Measurements from ENCODE around the gene KCNQ1.

The KCNQ1 gene

DNA sequence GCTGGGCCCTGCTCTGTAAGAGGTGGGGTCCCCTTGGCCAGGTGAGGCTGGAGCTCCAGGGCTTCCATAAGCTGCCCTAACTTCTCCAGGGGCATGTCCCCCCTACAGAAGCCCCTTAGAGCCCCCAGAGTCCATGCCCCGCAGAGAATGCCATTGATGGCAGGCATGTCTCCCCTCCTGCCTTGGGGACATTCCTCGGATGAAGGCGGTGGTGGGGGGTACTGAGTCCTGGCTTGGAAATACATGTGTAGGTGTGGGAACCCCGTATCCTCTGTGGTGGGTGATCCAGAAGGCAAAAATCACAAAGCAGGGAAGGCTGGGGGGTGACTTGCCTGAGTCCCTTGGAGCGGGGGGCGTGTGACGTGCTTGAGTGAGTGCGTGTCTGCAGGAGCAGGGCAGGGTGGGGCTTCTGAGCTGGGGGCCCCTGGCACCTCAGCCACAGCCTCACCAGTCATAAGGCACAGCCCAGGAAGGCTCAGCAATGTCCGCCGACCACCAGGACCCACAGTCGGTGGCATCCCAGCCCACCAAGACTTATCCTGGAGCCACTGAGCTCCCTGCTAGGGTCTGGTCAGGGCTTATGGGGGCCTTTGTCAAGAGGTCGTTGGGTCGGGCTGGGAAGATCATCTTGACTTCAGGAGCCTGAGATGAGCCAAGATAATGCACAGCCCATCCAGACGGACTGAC, 324.7 kb downstream of the KCNQ1 start:
- Mint-ChIP-seq H3K4me3 (no peak overlapping the region), H3K27me3 (no peaks in the 10 kb centered on the region), H3K36me3 (ENCODE audit: low read depth) (peaks cover 4% of the 10 kb centered on the region), H3K27ac (no peak overlapping the region), H3K9me3 (no peaks in the 10 kb centered on the region), H3K4me1 (ENCODE audit: low read depth) (peaks cover 4% of the 10 kb centered on the region)

DNA sequence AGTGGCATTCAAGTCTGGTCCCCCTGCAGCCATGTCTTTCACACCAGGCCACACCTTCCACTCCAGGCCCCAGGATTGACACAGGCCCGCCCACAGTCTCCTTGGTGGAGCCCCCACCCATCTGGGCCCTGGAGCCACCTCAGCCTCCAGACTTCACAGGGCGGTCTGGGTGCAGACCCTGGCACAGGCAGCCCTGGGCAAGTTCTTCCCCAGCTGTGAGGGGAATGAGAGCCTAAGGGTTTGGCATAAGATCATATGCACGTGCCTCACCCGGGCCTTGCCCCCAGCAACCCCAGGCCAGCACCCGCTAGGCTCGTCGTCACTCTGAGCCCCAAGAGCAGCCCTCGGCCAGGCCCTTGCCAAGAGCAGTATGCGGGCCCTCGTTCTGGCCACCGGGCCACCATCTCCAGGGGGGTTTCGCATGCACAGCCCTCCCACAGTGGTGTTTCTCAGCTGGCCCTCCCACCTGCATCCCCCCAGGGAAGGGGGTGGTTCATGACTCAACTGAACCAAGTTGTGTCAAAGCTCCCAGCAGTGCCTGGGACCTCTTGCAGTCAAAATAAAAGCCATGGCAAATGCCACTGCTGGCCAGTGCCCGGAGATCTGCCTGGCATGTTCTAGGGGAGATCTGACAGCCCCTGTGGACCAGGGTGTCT, 325.4 kb downstream of the KCNQ1 start:
- Mint-ChIP-seq H3K4me3 (no peak overlapping the region), H3K36me3 (ENCODE audit: low read depth) (peaks cover 4% of the 10 kb centered on the region), H3K4me1 (ENCODE audit: low read depth) (peaks cover 8% of the 10 kb centered on the region), H3K27ac (no peak overlapping the region), H3K9me3 (no peaks in the 10 kb centered on the region), H3K27me3 (no peaks in the 10 kb centered on the region)

DNA sequence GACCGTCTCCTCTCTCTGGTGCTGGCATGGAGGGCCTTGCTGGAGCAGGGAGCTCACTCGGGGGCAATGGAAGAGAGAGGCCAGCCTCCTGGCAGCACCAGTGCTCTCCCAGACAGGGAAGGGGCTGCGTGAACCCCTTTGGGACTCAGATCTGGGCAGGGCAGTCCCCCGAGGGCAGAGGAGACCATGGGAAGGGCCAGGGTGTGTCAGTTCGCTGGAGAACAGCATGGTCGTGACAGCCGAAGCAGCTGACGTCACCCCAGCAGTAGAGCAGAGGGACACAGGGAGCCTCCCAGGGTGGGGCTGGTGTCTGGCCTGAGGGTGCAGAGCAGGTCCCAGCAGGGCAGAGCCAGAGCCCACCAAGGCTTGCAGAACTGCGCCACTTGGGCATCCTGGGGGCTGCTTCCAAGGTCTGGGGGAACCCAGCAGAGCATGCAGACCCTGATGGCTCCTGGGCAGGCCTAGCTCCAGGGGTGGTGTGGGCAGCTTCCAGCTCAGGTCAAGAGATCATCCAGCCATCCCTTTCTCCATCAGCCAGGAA, 326.0 kb downstream of the KCNQ1 start:
- no peak overlapping the region for H3K27ac Mint-ChIP-seq
- H3K27me3 Mint-ChIP-seq: no peaks in the 10 kb centered on the region
- H3K9me3 Mint-ChIP-seq: no peaks in the 10 kb centered on the region
- peaks cover 2% of the 10 kb centered on the region for H3K36me3 Mint-ChIP-seq (ENCODE audit: low read depth)
- no peak overlapping the region for H3K4me3 Mint-ChIP-seq
- H3K4me1 Mint-ChIP-seq (ENCODE audit: low read depth): peaks cover 8% of the 10 kb centered on the region

GRCh38 chr11:2771758-2772466, 327.1 kb downstream of the KCNQ1 start:
- Mint-ChIP-seq H3K27me3 (no peaks in the 10 kb centered on the region), H3K9me3 (no peaks in the 10 kb centered on the region), H3K4me3 (no peak overlapping the region), H3K27ac (no peak overlapping the region), H3K36me3 (ENCODE audit: low read depth) (no peaks in the 10 kb centered on the region), H3K4me1 (ENCODE audit: low read depth) (peaks cover 8% of the 10 kb centered on the region)

- no peaks in the 10 kb centered on the region for H3K9me3 Mint-ChIP-seq
- no peaks in the 10 kb centered on the region for H3K36me3 Mint-ChIP-seq (ENCODE audit: low read depth)
- H3K27ac Mint-ChIP-seq: no peak overlapping the region
- no peaks in the 10 kb centered on the region for H3K27me3 Mint-ChIP-seq
- no peak overlapping the region for H3K4me3 Mint-ChIP-seq
- H3K4me1 Mint-ChIP-seq (ENCODE audit: low read depth): peaks cover 8% of the 10 kb centered on the region
Observed at GRCh38 chr11:2772544-2773031, 327.8 kb downstream of the KCNQ1 start.

DNA sequence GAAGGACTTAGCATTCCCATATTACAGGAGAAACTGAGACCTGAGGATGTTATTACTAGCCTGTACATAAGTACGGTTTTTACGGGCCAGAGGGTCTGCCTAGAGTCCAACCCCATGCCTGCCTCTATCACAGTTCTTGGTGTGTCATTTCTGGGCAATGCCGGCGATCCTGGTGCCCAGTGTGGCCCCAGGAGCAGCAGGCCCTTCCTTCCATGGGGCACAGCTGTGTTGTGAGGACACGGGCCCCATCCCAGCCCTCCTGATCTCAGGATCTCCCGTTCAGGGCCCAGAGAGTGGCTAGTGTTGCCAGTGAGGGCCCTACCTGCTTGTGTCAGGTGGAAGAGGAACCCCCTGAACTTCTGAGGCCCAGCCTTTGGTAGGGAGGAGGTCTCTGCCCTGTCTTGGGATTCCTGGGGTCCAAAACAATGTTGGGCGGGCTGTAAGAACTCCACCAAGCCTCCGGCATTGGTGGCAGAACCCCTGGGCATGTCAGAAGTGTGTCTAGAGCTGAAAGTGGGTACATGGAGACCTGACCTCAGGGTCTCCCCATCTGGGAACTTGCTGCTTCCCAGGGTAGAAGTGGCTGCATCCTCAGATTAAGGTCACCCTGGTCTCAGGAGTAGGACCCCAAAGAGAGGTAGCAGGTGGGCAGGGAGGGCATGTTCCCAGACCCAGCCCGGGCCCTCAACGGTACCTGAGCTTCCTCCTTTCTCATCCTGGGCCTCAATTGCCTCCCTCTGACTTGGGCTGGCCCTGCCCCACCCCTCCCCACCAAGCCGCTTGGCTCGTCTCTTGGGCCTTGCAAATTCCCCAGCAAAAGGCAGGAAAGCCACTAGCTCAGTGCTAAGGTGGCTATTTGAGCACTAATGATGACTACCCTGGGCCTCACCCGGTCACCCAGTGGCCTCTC, 329.6 kb downstream of the KCNQ1 start:
- H3K9me3 Mint-ChIP-seq: no peaks in the 10 kb centered on the region
- no peak overlapping the region for H3K27ac Mint-ChIP-seq
- H3K4me1 Mint-ChIP-seq (ENCODE audit: low read depth): peaks cover 8% of the 10 kb centered on the region
- no peaks in the 10 kb centered on the region for H3K36me3 Mint-ChIP-seq (ENCODE audit: low read depth)
- no peak overlapping the region for H3K4me3 Mint-ChIP-seq
- no peaks in the 10 kb centered on the region for H3K27me3 Mint-ChIP-seq

- H3K36me3 Mint-ChIP-seq (ENCODE audit: low read depth): no peaks in the 10 kb centered on the region
- no peak overlapping the region for H3K27ac Mint-ChIP-seq
- no peak overlapping the region for H3K4me3 Mint-ChIP-seq
- H3K4me1 Mint-ChIP-seq (ENCODE audit: low read depth): peaks cover 8% of the 10 kb centered on the region
- H3K9me3 Mint-ChIP-seq: no peaks in the 10 kb centered on the region
- no peaks in the 10 kb centered on the region for H3K27me3 Mint-ChIP-seq
Observed at GRCh38 chr11:2775083-2775625, 330.3 kb downstream of the KCNQ1 start.

- no peaks in the 10 kb centered on the region for H3K9me3 Mint-ChIP-seq
Observed at GRCh38 chr11:2775626-2776350, 331.0 kb downstream of the KCNQ1 start.

DNA sequence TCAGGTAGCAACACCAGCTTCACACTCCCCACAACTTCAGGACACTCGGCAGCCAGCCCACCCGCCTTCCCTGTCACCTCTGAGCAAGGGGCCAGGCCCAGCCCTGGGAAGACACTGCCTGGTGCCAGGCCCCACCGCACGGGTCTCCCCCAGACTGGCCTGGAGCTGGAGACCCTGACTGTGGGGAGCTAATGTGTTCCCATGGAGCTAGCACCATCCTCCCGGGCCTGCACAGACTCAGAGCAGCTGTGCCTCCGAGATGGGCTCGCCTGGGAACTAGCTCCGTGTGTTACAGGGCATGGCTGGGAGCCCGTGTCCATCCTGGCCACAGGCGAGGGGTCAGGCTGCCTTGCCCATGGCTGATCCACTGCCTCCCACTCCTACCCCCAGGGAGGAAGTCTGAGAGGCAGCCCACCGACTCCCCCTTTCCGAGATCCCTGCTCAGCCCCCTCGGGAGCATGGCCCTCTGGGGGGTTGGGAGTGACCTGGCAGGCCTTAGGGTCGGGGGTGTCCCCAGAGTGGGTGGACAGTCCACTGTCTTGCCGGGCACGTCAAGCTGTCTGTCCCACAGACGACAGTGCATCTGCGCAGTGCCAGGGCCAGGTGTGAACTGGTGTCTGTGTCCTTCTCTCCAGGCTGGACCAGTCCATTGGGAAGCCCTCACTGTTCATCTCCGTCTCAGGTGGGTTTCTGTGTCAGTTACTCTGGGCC, 331.7 kb downstream of the KCNQ1 start:
- no peaks in the 10 kb centered on the region for H3K9me3 Mint-ChIP-seq
- H3K36me3 Mint-ChIP-seq (ENCODE audit: low read depth): no peaks in the 10 kb centered on the region
- no peak overlapping the region for H3K4me3 Mint-ChIP-seq
- no peak overlapping the region for H3K27ac Mint-ChIP-seq
- no peaks in the 10 kb centered on the region for H3K27me3 Mint-ChIP-seq
- peaks cover 8% of the 10 kb centered on the region for H3K4me1 Mint-ChIP-seq (ENCODE audit: low read depth)

More at GRCh38 chr11:2775626-2776350, 331.0 kb downstream of the KCNQ1 start:
- Mint-ChIP-seq H3K36me3 (ENCODE audit: low read depth) (no peaks in the 10 kb centered on the region), H3K27ac (no peak overlapping the region), H3K4me3 (no peak overlapping the region), H3K4me1 (ENCODE audit: low read depth) (peaks cover 8% of the 10 kb centered on the region), H3K27me3 (no peaks in the 10 kb centered on the region)

GRCh38 chr11:2777386-2777785, 332.6 kb downstream of the KCNQ1 start:
- no peaks in the 10 kb centered on the region for H3K27me3 Mint-ChIP-seq
- H3K36me3 Mint-ChIP-seq (ENCODE audit: low read depth): no peaks in the 10 kb centered on the region
- no peaks in the 10 kb centered on the region for H3K9me3 Mint-ChIP-seq
- H3K4me1 Mint-ChIP-seq (ENCODE audit: low read depth): peaks cover 8% of the 10 kb centered on the region
- H3K4me3 Mint-ChIP-seq: no peak overlapping the region
- H3K27ac Mint-ChIP-seq: no peak overlapping the region

DNA sequence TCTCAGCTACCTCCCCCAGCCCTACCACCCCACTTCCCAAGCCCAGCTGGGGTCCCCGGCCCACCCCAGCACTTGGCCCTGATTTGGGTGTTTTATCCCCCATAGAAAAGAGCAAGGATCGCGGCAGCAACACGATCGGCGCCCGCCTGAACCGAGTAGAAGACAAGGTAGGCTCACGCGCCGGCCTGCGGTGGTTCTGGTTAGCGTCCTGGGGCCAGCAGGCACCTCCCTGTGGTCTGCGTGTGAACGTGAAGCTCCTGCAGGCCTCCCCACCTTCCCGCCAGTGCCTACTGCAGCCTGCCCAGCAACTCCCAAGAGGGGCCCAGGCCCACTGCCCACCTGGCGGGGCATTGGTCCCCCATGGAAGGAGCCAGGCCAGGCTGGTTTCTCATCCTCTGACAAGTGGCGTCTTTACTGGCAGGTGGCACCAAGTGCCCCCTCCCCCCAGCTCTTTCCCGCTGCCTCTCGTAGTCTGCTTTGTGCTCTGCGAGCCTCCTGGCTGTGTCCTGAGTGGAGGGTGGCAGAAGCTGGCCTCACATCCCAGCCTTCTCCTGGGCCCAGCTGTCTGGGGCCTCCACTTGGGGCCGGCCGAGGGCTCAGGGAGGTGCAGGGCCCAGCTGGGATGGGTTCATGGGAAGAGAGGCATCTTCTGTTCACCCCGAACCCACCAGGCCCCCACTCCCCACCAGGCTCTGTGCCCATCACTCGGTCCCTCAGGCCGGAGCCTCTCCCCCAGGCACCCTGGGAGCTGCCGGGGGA, 333.2 kb downstream of the KCNQ1 start:
- Mint-ChIP-seq H3K36me3 (ENCODE audit: low read depth) (no peaks in the 10 kb centered on the region), H3K4me3 (no peak overlapping the region), H3K27me3 (no peaks in the 10 kb centered on the region), H3K27ac (no peak overlapping the region), H3K9me3 (no peaks in the 10 kb centered on the region), H3K4me1 (ENCODE audit: low read depth) (peaks cover 4% of the 10 kb centered on the region)

GRCh38 chr11:2778630-2779498, 334.1 kb downstream of the KCNQ1 start:
- Mint-ChIP-seq H3K9me3 (no peaks in the 10 kb centered on the region), H3K4me3 (no peak overlapping the region), H3K4me1 (ENCODE audit: low read depth) (peaks cover 10% of the 10 kb centered on the region), H3K36me3 (ENCODE audit: low read depth) (no peaks in the 10 kb centered on the region), H3K27me3 (no peaks in the 10 kb centered on the region), H3K27ac (no peak overlapping the region)

Data from stimulated activated naive CD8-positive, alpha-beta T cell treated with anti-CD3 and anti-CD28 coated beads, Interleukin-15, Interleukin-2, amounts not matched to agents 100 ng/mL and 50 ng/mL, for 24 hours (primary cell).